Panc1 (cell line): ENCODE data around the gene SHISA5. TPM values are rescaled to one million over a fixed set of nuclear protein-coding genes. Genes with fewer than 3 reads are reported as not detected.

Experiments used
- ATAC-seq: fragments of 200-7000 bp; cut with Tn5 transposase; 2 replicates; pipeline ENCODE4 v1.9.1; 2020; ENCODE audit warnings: mild to moderate bottlenecking, moderate library complexity
- BruUV-seq: library from RNA; stranded (reverse); fragments of 400-500 nt; replicated peaks from 2 replicates; lab custom pipeline; 2021; lab: Mats Ljungman, UMichigan
- CTCF ChIA-PET: fragments of 300-600 bp; sonication (Branson Sonifier 250); formaldehyde crosslinking; loops from one replicate; lab custom pipeline; 2022; ENCODE audit warnings: antibody characterized with exemption; lab: Charles Lee
- POLR2A ChIA-PET: fragments of 300-600 bp; sonication (Branson Sonifier 250); formaldehyde crosslinking; loops from one replicate; lab custom pipeline; 2022; ENCODE audit warnings: antibody characterized with exemption; lab: Charles Lee
- DNase-seq: peaks from one replicate; pipeline ENCODE4 v3.0.0-alpha.2; 2010; ENCODE audit warnings: low read depth, low spot score
- H3K27ac ChIP-seq: 2 replicates; pipeline ENCODE4 v1.5.1; 2011; ENCODE audit warnings: mild to moderate bottlenecking, low read length, inconsistent platforms
- H3K27me3 ChIP-seq: fragments of 200-500 bp; sonication (Bioruptor generic); 2 replicates; pipeline ENCODE4 v1.6.0; 2014; ENCODE audit warnings: low read length, inconsistent platforms; ENCODE audit not compliant: control insufficient read depth, insufficient read depth
- H3K36me3 ChIP-seq: fragments of 200-500 bp; sonication (Bioruptor generic); 2 replicates; pipeline ENCODE4 v1.5.1; 2014; ENCODE audit warnings: inconsistent platforms, mild to moderate bottlenecking, low read length, moderate library complexity; ENCODE audit not compliant: control insufficient read depth, insufficient read depth
- H3K4me1 ChIP-seq: 2 replicates; pipeline ENCODE4 v1.5.1; 2011; ENCODE audit warnings: inconsistent platforms, mild to moderate bottlenecking, low read length, moderate library complexity; ENCODE audit not compliant: control insufficient read depth, insufficient read depth
- H3K4me3 ChIP-seq, 2 experiments: 2 replicates each; pipeline ENCODE4 v1.5.1; 2011 to 2012; ENCODE audit warnings: low read depth in 2 of 2, low read length in 2 of 2, mild to moderate bottlenecking in 2 of 2, inconsistent platforms in 1 of 2, moderate library complexity in 1 of 2
- H3K9me3 ChIP-seq: fragments of 200-500 bp; sonication (Bioruptor generic); 2 replicates; pipeline ENCODE4 v1.5.1; 2014; ENCODE audit warnings: low read depth, mild to moderate bottlenecking, inconsistent platforms, low read length, moderate library complexity; ENCODE audit not compliant: control insufficient read depth, insufficient read depth
- POLR2AphosphoS5 ChIP-seq: IDR thresholded peaks from 2 replicates; pipeline ENCODE4 v1.6.1; 2012; ENCODE audit warnings: mild to moderate bottlenecking, low read depth, low read length, moderate library complexity
- REST ChIP-seq, 2 experiments: IDR thresholded peaks; 2 replicates each; pipeline ENCODE4 v1.6.1; 2011 to 2012; ENCODE audit warnings: low read depth in 2 of 2, control low read depth in 1 of 2, low read length in 1 of 2, mild to moderate bottlenecking in 1 of 2, moderate library complexity in 1 of 2; ENCODE audit not compliant: insufficient read depth in 1 of 2
- SIN3A ChIP-seq: IDR thresholded peaks from 2 replicates; pipeline ENCODE4 v1.6.1; 2012; ENCODE audit warnings: low read depth, mild to moderate bottlenecking, low read length, moderate library complexity, borderline replicate concordance; ENCODE audit not compliant: insufficient read depth
- TCF7L2 ChIP-seq: IDR thresholded peaks from 2 replicates; pipeline ENCODE4 v1.6.1; 2011; ENCODE audit warnings: mild to moderate bottlenecking, low read depth, low read length, inconsistent platforms
- in situ Hi-C: cut with HindIII; loops from 2 replicates; pipeline ENCODE4 v1.10.0; 2016; ENCODE audit warnings: low sequenced_read_pairs, low pct_unique_long_range_greater_than_20kb
- intact Hi-C: fragments of 100-400 bp; cut with micrococcal nuclease; formaldehyde crosslinking; loops from one replicate; pipeline ENCODE4 v1.10.0; 2022; ENCODE audit not compliant: unreplicated experiment
- total RNA-seq: library from RNA; stranded (reverse); gene quantifications from one replicate; pipeline ENCODE4 v1.2.1, GENCODE V29; 2021; ENCODE audit not compliant: unreplicated experiment
- TF ChIP-seq, protein P1 (sequence below): fragments of 450-650 bp; IDR thresholded peaks from 2 replicates; pipeline ENCODE4 v1.5.1; 2017; ENCODE audit warnings: mild to moderate bottlenecking

Gene SHISA5
- total RNA-seq, 1 experiment from 2014 or later, result 122 TPM

DNA sequence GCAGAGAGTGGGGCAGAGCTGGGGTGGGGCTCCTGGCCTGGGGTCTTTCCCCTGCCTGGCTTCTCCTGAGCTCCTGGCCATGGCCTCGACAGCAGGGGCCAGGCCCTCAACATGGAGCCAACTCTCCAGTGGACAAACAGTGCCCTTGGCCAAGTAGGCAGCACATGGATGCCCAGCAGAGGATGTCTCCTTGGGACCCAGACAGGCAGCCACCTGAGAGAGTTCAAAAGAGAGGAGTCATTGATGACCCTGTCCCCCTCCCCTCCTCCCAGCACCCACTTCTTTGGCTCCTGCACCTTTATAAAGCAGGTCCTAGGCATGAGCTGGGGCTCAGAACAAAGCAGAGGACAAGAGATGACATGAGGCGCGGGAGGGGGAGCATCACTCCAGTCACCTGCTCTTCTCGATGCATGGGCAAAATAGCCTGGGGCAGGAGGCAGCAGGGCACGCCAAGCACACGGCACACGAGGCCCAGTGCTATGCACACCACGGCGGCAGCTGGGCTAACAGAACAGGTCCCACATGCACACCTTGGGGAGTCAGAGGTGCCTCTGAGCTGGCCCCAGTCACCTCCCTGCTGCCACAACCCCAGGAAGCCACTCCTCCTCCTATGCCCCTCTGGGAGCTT is 27.4 kb downstream of the SHISA5 start:
- in situ Hi-C loops (no loop called here), intact Hi-C loops (no loop called here)
- BruUV-seq, result no TSS peak
- no peak overlapping the region for H3K4me3 ChIP-seq
- no peak overlapping the region for H3K27ac ChIP-seq
- CTCF ChIA-PET, result interaction anchor here (0.6 kb wide), 1 partner anchor 29 kb away, joined by 3 read pairs; no protein-coding TSS in a partner anchor
- POLR2A ChIA-PET, result no interaction called here
- H3K36me3 ChIP-seq, result no peaks in the 10 kb centered on the region
- no peaks in the 10 kb centered on the region for H3K27me3 ChIP-seq
- no peaks in the 10 kb centered on the region for H3K9me3 ChIP-seq
- peaks cover 7% of the 10 kb centered on the region for H3K4me1 ChIP-seq
- DNase-seq (no peak), ATAC-seq (no peak)
- TF ChIP-seq POLR2AphosphoS5 (no peak), REST (IDR thresholded peaks at IDR 0.05; ENCODE audit: insufficient read depth in 1 of 2, low read depth in 2 of 2, low read length in 1 of 2) (no peak), TCF7L2 (no peak), SIN3A (no peak)
- TF ChIP-seq, protein P1, sequence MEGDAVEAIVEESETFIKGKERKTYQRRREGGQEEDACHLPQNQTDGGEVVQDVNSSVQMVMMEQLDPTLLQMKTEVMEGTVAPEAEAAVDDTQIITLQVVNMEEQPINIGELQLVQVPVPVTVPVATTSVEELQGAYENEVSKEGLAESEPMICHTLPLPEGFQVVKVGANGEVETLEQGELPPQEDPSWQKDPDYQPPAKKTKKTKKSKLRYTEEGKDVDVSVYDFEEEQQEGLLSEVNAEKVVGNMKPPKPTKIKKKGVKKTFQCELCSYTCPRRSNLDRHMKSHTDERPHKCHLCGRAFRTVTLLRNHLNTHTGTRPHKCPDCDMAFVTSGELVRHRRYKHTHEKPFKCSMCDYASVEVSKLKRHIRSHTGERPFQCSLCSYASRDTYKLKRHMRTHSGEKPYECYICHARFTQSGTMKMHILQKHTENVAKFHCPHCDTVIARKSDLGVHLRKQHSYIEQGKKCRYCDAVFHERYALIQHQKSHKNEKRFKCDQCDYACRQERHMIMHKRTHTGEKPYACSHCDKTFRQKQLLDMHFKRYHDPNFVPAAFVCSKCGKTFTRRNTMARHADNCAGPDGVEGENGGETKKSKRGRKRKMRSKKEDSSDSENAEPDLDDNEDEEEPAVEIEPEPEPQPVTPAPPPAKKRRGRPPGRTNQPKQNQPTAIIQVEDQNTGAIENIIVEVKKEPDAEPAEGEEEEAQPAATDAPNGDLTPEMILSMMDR, result no peak

DNA sequence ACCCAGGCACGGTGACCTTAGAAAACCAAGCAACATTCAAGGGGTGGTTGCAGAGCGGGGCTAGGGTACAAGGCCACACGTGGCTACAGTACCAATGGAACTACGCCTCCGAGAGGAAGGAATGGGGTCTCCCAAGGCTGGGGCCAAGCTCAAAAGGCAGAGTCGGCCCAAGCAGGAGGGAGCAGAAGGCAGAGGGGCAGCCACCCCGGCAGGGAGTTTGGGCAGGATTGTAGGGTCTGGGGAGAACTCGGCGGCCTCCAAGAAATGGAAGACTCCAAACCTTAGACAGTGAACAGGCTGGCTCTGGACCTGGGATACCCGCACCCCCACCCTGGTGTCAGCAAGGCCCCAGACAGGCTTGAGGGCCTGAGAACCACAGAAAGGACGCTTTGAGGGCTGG is 28.8 kb downstream of the SHISA5 start:
- ChIA-PET POLR2A (no interaction called here), CTCF (no interaction called here)
- ATAC-seq (no peak), DNase-seq (no peak)
- H3K27me3 ChIP-seq, result no peaks in the 10 kb centered on the region
- in situ Hi-C loops, result no loop called here
- no peaks in the 10 kb centered on the region for H3K36me3 ChIP-seq
- no TSS peak for BruUV-seq
- TF ChIP-seq TCF7L2 (no peak), POLR2AphosphoS5 (no peak), SIN3A (no peak), REST (IDR thresholded peaks at IDR 0.05; ENCODE audit: insufficient read depth in 1 of 2, low read depth in 2 of 2, low read length in 1 of 2) (no peak)
- TF ChIP-seq, protein P1, result no peak
- intact Hi-C loops, result no loop called here
- H3K27ac ChIP-seq, result no peak overlapping the region
- H3K9me3 ChIP-seq, result no peaks in the 10 kb centered on the region
- H3K4me3 ChIP-seq, result no peak overlapping the region
- peaks cover 7% of the 10 kb centered on the region for H3K4me1 ChIP-seq
